HepG2 (cell line): Measurements from ENCODE around the gene RALY. TPM values are rescaled to one million over a fixed set of nuclear protein-coding genes. Genes with fewer than 3 reads are reported as not detected.

Experiments
- GPBP1L1 ChIP-seq: sonication (generic); formaldehyde crosslinking; IDR thresholded peaks from 2 replicates; pipeline ENCODE4 v1.5.0; 2020; ENCODE audit warnings: mild to moderate bottlenecking, missing genetic modification reagents
- HMGXB3 ChIP-seq: sonication (generic); formaldehyde crosslinking; IDR thresholded peaks from 2 replicates; pipeline ENCODE4 v1.4.0; 2020; ENCODE audit warnings: missing genetic modification reagents, borderline replicate concordance
- ISX ChIP-seq: sonication (generic); formaldehyde crosslinking; conservative IDR thresholded peaks from 2 replicates; pipeline ENCODE4 v1.5.0; 2020; ENCODE audit warnings: missing genetic modification reagents
- KAT8 ChIP-seq: IDR thresholded peaks from 2 replicates; pipeline ENCODE4 v1.6.1; 2016; ENCODE audit warnings: missing genetic modification reagents, missing compliant biosample characterization
- PRPF4 ChIP-seq: fragments of 200-400 bp; formaldehyde crosslinking; IDR thresholded peaks from 2 replicates; pipeline ENCODE4 v1.6.1; 2016; ENCODE audit warnings: low read length, low read depth; ENCODE audit not compliant: poor library complexity, severe bottlenecking
- SIX1 ChIP-seq: sonication (generic); formaldehyde crosslinking; IDR thresholded peaks from 2 replicates; pipeline ENCODE4 v1.4.0; 2020; ENCODE audit warnings: missing genetic modification reagents, borderline replicate concordance
- ZBTB1 ChIP-seq: sonication (generic); formaldehyde crosslinking; IDR thresholded peaks from 2 replicates; pipeline ENCODE4 v1.4.0; 2020; ENCODE audit warnings: missing genetic modification reagents, borderline replicate concordance
- ZFP37 ChIP-seq: sonication (generic); formaldehyde crosslinking; IDR thresholded peaks from 2 replicates; pipeline ENCODE4 v1.4.0; 2020; ENCODE audit warnings: missing genetic modification reagents, borderline replicate concordance
- ZNF230 ChIP-seq: sonication (generic); formaldehyde crosslinking; IDR thresholded peaks from 2 replicates; pipeline ENCODE4 v1.4.0; 2020; ENCODE audit warnings: mild to moderate bottlenecking, missing genetic modification reagents
- ZNF251 ChIP-seq: sonication (generic); formaldehyde crosslinking; IDR thresholded peaks from 2 replicates; pipeline ENCODE4 v1.9.0; 2021; ENCODE audit warnings: mild to moderate bottlenecking, missing genetic modification reagents
- ZNF296 ChIP-seq: sonication (generic); formaldehyde crosslinking; conservative IDR thresholded peaks from 2 replicates; pipeline ENCODE4 v1.5.0; 2020; ENCODE audit warnings: mild to moderate bottlenecking, missing genetic modification reagents
- ZNF569 ChIP-seq: sonication (generic); formaldehyde crosslinking; IDR thresholded peaks from 2 replicates; pipeline ENCODE4 v1.5.0; 2020; ENCODE audit warnings: mild to moderate bottlenecking, missing genetic modification reagents, moderate library complexity, borderline replicate concordance
- ZNF792 ChIP-seq: IDR thresholded peaks from 2 replicates; pipeline ENCODE4 v1.6.1; 2016
- polyA plus RNA-seq, 8 experiments: library from polyadenylated mRNA; depleted of rRNA in 3 of 8; stranded (reverse) in 7 of 8; unstranded in 1 of 8; fragments of >200 nt; fragmentation: Illumina TruSeq in 4 of 8; extraction: Trizol in 4 of 8; gene quantifications; 2 replicates each; pipeline versions ENCODE4 v1.2.1 to v1.2.3, GENCODE V29; 2011 to 2016; ENCODE audit warnings: low read depth in 4 of 8, missing spikeins in 1 of 8, mixed read lengths in 1 of 8; ENCODE audit not compliant: insufficient read depth in 1 of 8
- total RNA-seq, 5 experiments: library from RNA; depleted of rRNA; stranded (reverse); fragments of >200 nt; fragmentation: Illumina TruSeq; extraction: Trizol; gene quantifications; 2 replicates each; pipeline ENCODE4 v1.2.3, GENCODE V29; 2016; ENCODE audit warnings: low read depth in 1 of 5
- TF ChIP-seq, protein P1 (sequence below), 2 experiments: fragments of 450-650 bp in 1 of 2; sonication (generic) in 1 of 2; formaldehyde crosslinking in 1 of 2; IDR thresholded peaks; 2 replicates each; pipeline versions ENCODE4 v1.6.1 to v1.8.0; 2016 to 2022; ENCODE audit warnings: antibody characterized with exemption in 1 of 2, mild to moderate bottlenecking in 1 of 2, missing genetic modification reagents in 1 of 2

The RALY gene
- total and polyA plus RNA-seq, 2 of the 13 experiments (the other 11 are each of a cell fraction or from before 2014, with no cell fraction given), result 178 to 186 TPM

DNA sequence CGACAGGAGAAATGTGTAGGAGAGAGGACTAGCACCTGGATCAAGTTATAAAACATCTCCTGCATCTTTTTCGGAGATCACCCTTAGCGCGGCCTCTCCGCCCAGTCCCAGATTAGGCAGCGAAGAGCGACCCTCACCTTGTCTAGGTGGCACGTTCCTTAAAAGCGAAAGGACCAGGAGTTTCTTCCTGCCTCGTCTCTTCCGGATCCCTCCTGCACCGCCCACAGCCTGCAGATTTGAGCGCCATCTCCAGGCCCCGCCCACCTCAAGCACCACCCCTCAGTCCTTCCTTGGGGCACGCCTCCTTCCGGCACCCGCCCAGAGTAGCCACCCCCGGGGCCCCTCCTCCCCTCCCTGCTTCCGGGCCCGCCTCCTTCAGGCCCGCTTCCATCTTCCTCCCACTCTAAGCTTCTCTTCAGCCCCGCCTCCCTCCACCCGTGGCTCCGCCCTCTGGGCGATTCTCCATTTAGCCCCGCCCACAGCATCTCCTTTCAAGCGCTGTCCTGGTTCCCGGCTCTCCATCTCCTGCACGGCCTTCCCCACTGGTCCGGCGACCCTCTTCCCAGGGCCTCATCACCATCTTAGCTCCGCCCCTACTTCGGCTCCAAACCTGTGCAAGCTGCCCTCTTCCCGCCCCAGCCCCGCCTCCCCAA lies 662 bp upstream of the RALY start (continued):
- TF ChIP-seq, protein P1, sequence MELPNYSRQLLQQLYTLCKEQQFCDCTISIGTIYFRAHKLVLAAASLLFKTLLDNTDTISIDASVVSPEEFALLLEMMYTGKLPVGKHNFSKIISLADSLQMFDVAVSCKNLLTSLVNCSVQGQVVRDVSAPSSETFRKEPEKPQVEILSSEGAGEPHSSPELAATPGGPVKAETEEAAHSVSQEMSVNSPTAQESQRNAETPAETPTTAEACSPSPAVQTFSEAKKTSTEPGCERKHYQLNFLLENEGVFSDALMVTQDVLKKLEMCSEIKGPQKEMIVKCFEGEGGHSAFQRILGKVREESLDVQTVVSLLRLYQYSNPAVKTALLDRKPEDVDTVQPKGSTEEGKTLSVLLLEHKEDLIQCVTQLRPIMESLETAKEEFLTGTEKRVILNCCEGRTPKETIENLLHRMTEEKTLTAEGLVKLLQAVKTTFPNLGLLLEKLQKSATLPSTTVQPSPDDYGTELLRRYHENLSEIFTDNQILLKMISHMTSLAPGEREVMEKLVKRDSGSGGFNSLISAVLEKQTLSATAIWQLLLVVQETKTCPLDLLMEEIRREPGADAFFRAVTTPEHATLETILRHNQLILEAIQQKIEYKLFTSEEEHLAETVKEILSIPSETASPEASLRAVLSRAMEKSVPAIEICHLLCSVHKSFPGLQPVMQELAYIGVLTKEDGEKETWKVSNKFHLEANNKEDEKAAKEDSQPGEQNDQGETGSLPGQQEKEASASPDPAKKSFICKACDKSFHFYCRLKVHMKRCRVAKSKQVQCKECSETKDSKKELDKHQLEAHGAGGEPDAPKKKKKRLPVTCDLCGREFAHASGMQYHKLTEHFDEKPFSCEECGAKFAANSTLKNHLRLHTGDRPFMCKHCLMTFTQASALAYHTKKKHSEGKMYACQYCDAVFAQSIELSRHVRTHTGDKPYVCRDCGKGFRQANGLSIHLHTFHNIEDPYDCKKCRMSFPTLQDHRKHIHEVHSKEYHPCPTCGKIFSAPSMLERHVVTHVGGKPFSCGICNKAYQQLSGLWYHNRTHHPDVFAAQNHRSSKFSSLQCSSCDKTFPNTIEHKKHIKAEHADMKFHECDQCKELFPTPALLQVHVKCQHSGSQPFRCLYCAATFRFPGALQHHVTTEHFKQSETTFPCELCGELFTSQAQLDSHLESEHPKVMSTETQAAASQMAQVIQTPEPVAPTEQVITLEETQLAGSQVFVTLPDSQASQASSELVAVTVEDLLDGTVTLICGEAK (IDR thresholded peaks at IDR 0.05), result peak; percentile 49
- TF ChIP-seq, protein P1 (CRISPR knock-in tag; IDR thresholded peaks at IDR 0.05), result no peak; the same call in 1 of the 2 replicates
- peak; percentile 95 for TF ChIP-seq KAT8 (CRISPR knock-in tag)
- TF ChIP-seq ZNF569 (CRISPR knock-in tag), result no peak
- TF ChIP-seq ZNF251, result no peak; the same call in 1 of the 2 replicates
- no peak for TF ChIP-seq GPBP1L1 (CRISPR knock-in tag)
- no peak for TF ChIP-seq PRPF4
- TF ChIP-seq ZNF296 (CRISPR knock-in tag), result no peak
- peak; percentile 63; the same call in 1 of the 2 replicates for TF ChIP-seq SIX1
- TF ChIP-seq ZNF230, result peak; percentile 81; the same call in 1 of the 2 replicates
- 0 out of 2 replicates have a peak, but pooled peaks have one; percentile 12 for TF ChIP-seq ISX (CRISPR knock-in tag)
- no peak for TF ChIP-seq ZBTB1 (CRISPR knock-in tag)
- TF ChIP-seq HMGXB3 (CRISPR knock-in tag), result 0 out of 2 replicates have a peak, but pooled peaks have one; percentile 45
- TF ChIP-seq ZNF792, result no peak
- 0 out of 2 replicates have a peak, but pooled peaks have one; percentile 79 for TF ChIP-seq ZFP37 (CRISPR knock-in tag)
